Tibial artery (tissue), 4 donors: ENCODE measurements around the gene ABCG1.

ENCODE experiments used
- DNase-seq, 2 donors: peaks; one replicate each; pipeline ENCODE4 v3.0.0-alpha.2; 2019
- H3K27ac ChIP-seq, 2 donors: fragments of 200-600 bp; sonication (generic) in 1 of 2; 1 replicate in 1 of 2; 2 replicates in 1 of 2; pipeline ENCODE4 v1.5.1; 2018 to 2019; ENCODE audit warnings: mild to moderate bottlenecking in 1 of 2
- H3K27me3 ChIP-seq, 2 donors: fragments of 200-600 bp; sonication (generic) in 1 of 2; one replicate each; pipeline versions ENCODE4 v1.5.1 to v1.6.0; 2016 to 2019
- H3K36me3 ChIP-seq, 3 donors: fragments of 200-600 bp; sonication (generic) in 2 of 3; one replicate each; pipeline ENCODE4 v1.5.1; 2016 to 2019; ENCODE audit warnings: mild to moderate bottlenecking in 2 of 3
- H3K4me1 ChIP-seq, 4 donors: fragments of 200-600 bp; sonication (generic) in 2 of 4; 1 replicate in 3 of 4; 2 replicates in 1 of 4; pipeline ENCODE4 v1.5.1; 2016 to 2019
- H3K4me3 ChIP-seq, 2 donors: fragments of 200-600 bp; sonication (generic) in 1 of 2; 1 replicate in 1 of 2; 2 replicates in 1 of 2; pipeline ENCODE4 v1.5.1; 2018 to 2019; ENCODE audit warnings: mild to moderate bottlenecking in 2 of 2
- H3K9me3 ChIP-seq, 3 donors: fragments of 200-600 bp; sonication (generic) in 1 of 3; one replicate each; pipeline ENCODE4 v1.5.1; 2016 to 2019
- intact Hi-C: fragments of 100-400 bp; cut with DNase I; formaldehyde crosslinking; loops from one replicate; pipeline ENCODE4 v1.15.0; 2023; ENCODE audit warnings: low total_unique reads
- TF ChIP-seq, protein P1 (sequence below), 2 experiments: fragments of 200-600 bp in 1 of 2; fragments of 450-650 bp in 1 of 2; IDR thresholded peaks; one replicate each; pipeline ENCODE4 v1.5.1; 2017 to 2019; ENCODE audit warnings: antibody characterized with exemption in 2 of 2, mild to moderate bottlenecking in 1 of 2, moderate library complexity in 1 of 2

ABCG1 gene

DNA sequence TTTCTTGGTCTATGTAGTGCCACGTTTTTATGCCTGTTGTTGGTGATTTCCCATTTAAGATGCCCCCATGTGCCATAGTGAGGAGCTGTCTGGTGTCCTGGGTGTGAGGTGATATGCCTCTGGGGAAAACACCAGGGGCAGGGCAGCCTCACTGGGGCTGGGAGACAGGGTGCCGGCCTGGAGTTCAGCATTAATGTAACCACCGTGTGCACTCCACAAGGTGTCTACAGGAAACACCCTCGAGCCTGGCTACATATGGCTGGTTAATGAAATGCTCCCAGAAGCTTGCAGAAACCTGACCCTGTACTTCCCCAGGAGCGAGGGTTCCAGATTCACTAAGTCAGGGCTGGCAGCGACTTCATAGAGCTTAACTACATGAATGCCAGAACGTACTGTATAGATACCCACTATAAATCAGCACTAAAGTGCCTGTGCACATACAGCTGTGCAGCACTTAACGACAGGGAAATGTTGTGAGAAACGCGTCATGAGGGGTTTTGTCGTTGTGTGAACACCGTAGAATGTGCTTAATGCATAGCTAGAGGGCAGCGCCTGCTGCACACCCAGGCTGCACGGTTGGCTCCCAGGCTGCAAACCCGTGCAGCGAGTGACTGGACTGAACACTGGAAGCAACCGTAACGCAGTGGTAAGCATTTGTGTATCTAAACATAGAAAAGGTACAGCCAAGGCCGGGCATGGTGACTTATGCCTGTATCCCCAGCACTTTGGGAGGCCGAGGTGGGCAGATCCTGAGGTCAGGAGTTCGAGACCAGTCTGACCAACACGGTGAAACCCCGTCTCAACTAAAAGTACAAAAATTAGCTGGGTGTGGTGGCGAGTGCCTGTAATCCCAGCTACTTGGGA lies 121.5 kb downstream of the ABCG1 start:
- Histone ChIP-seq H3K27ac (no peak overlapping the region), H3K9me3 (no peaks in the 10 kb centered on the region), H3K36me3 (no peaks in the 10 kb centered on the region), H3K27me3 (peaks cover 0 to 29% of the 10 kb centered on the region in 2 donors), H3K4me1 (peaks cover 0 to 8% (median 0%) of the 10 kb centered on the region in 4 donors), H3K4me3 (no peak overlapping the region)
- no peak for DNase-seq
- intact Hi-C loops = no loop called here
- TF ChIP-seq, protein P1, sequence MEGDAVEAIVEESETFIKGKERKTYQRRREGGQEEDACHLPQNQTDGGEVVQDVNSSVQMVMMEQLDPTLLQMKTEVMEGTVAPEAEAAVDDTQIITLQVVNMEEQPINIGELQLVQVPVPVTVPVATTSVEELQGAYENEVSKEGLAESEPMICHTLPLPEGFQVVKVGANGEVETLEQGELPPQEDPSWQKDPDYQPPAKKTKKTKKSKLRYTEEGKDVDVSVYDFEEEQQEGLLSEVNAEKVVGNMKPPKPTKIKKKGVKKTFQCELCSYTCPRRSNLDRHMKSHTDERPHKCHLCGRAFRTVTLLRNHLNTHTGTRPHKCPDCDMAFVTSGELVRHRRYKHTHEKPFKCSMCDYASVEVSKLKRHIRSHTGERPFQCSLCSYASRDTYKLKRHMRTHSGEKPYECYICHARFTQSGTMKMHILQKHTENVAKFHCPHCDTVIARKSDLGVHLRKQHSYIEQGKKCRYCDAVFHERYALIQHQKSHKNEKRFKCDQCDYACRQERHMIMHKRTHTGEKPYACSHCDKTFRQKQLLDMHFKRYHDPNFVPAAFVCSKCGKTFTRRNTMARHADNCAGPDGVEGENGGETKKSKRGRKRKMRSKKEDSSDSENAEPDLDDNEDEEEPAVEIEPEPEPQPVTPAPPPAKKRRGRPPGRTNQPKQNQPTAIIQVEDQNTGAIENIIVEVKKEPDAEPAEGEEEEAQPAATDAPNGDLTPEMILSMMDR (IDR thresholded peaks at IDR 0.05) = no peak

DNA sequence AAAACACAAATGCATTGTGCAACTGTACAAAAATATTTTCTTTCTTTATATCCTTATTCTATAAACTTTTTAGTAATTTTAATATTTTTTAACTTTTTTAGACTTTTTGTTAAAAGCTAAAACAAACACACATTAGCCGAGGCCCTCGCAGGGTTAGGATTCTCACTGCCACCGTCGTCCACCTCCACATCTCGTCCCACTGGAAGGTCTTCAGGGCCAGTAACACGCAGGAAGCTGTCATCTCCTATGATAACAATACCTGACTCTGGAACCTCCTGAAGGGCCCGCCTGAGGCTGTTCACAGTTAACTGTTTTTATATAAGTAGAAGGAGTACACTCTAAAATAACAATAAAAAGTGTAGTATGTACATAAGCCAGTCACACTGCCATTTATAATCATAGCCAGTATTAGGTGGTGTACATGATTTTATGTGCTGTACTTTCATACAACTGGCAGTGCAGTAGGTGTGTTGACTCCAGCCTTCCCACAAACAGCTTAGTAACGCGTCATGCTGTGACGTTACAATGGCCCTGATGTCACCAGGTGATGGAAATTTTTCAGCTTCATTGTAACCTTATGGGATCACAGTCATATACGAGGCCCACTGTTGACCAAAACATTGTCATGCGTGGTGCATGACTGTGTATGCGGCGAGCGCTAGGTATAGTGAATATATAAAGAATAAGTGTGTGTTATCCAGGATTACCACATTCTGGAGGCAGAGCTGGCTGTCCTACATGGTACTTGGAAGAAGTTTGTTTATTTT lies 123.0 kb downstream of the ABCG1 start:
- no peak overlapping the region for H3K27ac ChIP-seq
- no peak overlapping the region for H3K4me3 ChIP-seq
- peaks cover 0 to 27% of the 10 kb centered on the region in 2 donors for H3K27me3 ChIP-seq
- H3K4me1 ChIP-seq = peaks cover 0 to 8% (median 0%) of the 10 kb centered on the region in 4 donors
- H3K36me3 ChIP-seq = no peaks in the 10 kb centered on the region
- H3K9me3 ChIP-seq = no peaks in the 10 kb centered on the region
- intact Hi-C loops = no loop called here
- TF ChIP-seq, protein P1 (IDR thresholded peaks at IDR 0.05) = no peak
- DNase-seq = no peak

DNA sequence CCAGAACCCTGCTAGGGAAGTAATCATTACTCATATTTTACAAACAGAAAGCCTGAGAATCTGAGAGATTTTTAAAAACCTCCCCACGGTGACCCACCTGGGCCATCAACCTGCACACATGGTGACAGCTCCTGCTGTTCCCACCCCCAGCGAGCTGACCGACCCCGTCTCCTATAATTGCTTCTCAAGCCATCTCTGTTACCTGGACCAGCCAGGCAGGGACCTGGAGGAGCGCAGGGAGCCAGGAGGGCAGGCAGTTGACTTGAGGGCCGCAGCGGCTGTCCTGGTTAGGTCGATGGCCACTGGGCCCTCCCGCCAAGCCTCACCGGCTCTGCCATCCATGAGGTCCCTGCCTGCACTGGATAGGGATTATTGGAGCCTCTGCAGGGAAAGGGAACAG lies 124.2 kb downstream of the ABCG1 start:
- DNase-seq = no peak
- peaks cover 0 to 5% (median 0%) of the 10 kb centered on the region in 4 donors for H3K4me1 ChIP-seq
- intact Hi-C loops = no loop called here
- TF ChIP-seq, protein P1 (IDR thresholded peaks at IDR 0.05) = no peak
- no peaks in the 10 kb centered on the region for H3K36me3 ChIP-seq
- no peak overlapping the region for H3K4me3 ChIP-seq
- no peak overlapping the region for H3K27ac ChIP-seq
- H3K9me3 ChIP-seq = no peaks in the 10 kb centered on the region
- H3K27me3 ChIP-seq = peaks cover 0 to 28% of the 10 kb centered on the region in 2 donors

DNA sequence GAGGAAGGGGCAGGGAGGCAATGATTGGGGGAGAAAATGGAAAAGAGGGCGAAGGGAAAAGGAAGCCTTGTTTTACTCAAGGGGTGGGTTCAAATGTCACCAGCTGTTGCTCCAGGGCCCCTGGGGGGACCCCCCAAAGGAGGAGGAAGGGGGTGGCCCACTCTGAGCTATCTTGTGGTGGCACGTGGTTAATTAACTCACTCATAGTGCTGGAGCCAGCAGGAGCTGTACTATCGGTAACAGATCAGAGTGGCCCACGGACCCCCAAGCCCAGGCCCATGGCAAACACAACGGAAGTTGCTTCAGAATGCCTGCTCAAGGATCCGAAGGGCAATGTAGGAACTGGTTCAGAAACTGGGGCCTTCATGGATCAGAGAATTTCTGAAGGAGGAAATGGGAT lies 124.6 kb downstream of the ABCG1 start:
- Histone ChIP-seq H3K27ac (no peak overlapping the region), H3K4me3 (no peak overlapping the region), H3K4me1 (no peaks in the 10 kb centered on the region), H3K27me3 (peaks cover 0 to 28% of the 10 kb centered on the region in 2 donors), H3K9me3 (no peaks in the 10 kb centered on the region), H3K36me3 (no peaks in the 10 kb centered on the region)
- TF ChIP-seq, protein P1 (IDR thresholded peaks at IDR 0.05) = no peak
- DNase-seq = no peak
- intact Hi-C loops = no loop called here

DNA sequence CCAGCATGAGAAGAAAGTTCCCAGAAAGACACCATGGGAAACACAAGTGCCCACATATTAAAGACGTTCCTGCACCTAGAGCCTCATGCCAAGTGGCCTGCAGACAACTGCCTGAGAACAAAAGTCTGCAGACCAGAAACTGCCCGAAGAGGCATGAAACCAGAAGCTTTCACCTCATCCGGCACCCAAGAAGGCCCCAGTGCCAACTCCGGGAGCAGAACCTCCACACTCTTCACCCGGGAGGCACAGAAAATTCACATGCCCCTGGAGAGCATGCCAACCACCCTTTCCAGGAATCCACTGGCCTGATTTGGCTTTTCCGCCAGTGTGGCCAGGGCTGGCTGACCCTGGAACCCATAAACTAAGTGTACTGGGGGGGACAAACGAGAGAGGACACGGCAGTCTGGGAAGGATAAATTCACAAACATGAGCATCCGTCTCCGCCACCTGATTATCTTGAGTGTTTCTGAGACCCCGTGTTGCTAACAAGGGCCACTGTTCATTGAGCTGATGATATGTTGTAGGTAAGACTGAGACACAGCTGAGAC lies 125.1 kb downstream of the ABCG1 start:
- TF ChIP-seq, protein P1 (IDR thresholded peaks at IDR 0.05) = no peak
- intact Hi-C loops = no loop called here
- peaks cover 0 to 32% of the 10 kb centered on the region in 2 donors for H3K27me3 ChIP-seq
- DNase-seq = no peak
- H3K27ac ChIP-seq = no peak overlapping the region
- no peaks in the 10 kb centered on the region for H3K36me3 ChIP-seq
- H3K9me3 ChIP-seq = no peaks in the 10 kb centered on the region
- H3K4me3 ChIP-seq = no peak overlapping the region
- H3K4me1 ChIP-seq = no peaks in the 10 kb centered on the region
